Peyer's patch (tissue), 4 donors: ENCODE results near the gene SMIM43.

Experiments used
- POLR2A ChIP-seq, 2 donors: fragments of 450-650 bp; IDR thresholded peaks; one replicate each; pipeline ENCODE4 v1.5.1; 2017; ENCODE audit warnings: antibody characterized with exemption in 2 of 2, mild to moderate bottlenecking in 2 of 2, moderate library complexity in 2 of 2
- TF ChIP-seq, protein P1 (sequence below), 6 experiments: fragments of 450-650 bp in 4 of 6; fragments of 200-600 bp in 2 of 6; sonication (generic) in 1 of 6; IDR thresholded peaks; one replicate each; pipeline ENCODE4 v1.5.1; 2017 to 2019; ENCODE audit warnings: antibody characterized with exemption in 6 of 6, mild to moderate bottlenecking in 3 of 6, moderate library complexity in 1 of 6

DNA sequence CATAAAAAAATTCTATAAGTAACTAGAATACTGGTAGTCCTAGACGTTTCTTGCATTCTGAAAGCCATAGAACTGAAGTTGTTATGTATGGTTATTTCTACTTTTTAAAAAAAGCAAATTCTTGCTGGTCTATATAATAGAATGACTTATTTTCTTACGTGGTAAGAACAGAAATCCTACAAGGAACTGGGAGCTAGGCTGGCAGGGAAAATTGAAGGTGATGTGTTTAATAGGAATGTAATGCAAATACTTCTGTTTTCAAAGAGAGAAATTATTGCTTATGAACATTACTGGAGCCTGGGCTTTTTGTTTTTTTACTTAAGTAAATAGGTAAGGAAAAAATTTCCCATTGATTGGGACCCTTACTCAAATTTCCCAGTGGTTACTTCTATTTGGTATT lies 49.8 kb upstream of the SMIM43 start:
- TF ChIP-seq POLR2A (IDR thresholded peaks at IDR 0.05): no peak
- TF ChIP-seq, protein P1, sequence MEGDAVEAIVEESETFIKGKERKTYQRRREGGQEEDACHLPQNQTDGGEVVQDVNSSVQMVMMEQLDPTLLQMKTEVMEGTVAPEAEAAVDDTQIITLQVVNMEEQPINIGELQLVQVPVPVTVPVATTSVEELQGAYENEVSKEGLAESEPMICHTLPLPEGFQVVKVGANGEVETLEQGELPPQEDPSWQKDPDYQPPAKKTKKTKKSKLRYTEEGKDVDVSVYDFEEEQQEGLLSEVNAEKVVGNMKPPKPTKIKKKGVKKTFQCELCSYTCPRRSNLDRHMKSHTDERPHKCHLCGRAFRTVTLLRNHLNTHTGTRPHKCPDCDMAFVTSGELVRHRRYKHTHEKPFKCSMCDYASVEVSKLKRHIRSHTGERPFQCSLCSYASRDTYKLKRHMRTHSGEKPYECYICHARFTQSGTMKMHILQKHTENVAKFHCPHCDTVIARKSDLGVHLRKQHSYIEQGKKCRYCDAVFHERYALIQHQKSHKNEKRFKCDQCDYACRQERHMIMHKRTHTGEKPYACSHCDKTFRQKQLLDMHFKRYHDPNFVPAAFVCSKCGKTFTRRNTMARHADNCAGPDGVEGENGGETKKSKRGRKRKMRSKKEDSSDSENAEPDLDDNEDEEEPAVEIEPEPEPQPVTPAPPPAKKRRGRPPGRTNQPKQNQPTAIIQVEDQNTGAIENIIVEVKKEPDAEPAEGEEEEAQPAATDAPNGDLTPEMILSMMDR (IDR thresholded peaks at IDR 0.05): no peak
